KMS-11 (cell line): Measurements from ENCODE around the gene LGMN.

Experiments used
- H2AFZ ChIP-seq: fragments of 200-600 bp; sonication (generic); 2 replicates; pipeline ENCODE4 v1.6.1; 2016; ENCODE audit warnings: antibody characterized with exemption, mixed run types, low read depth
- H3K27ac ChIP-seq: fragments of 200-600 bp; sonication (generic); 2 replicates; pipeline ENCODE4 v1.6.1; 2016; ENCODE audit warnings: mild to moderate bottlenecking, mixed run types
- H3K27me3 ChIP-seq: fragments of 200-600 bp; sonication (generic); 2 replicates; pipeline ENCODE4 v1.6.1; 2017; ENCODE audit warnings: mild to moderate bottlenecking, low read depth, mixed run types, moderate library complexity; ENCODE audit not compliant: insufficient read depth
- H3K36me3 ChIP-seq: fragments of 200-600 bp; sonication (generic); 2 replicates; pipeline ENCODE4 v1.6.1; 2017; ENCODE audit warnings: mild to moderate bottlenecking, mixed run types; ENCODE audit not compliant: insufficient read depth
- H3K4me1 ChIP-seq: fragments of 200-600 bp; sonication (generic); 2 replicates; pipeline ENCODE4 v1.6.1; 2016; ENCODE audit warnings: mild to moderate bottlenecking, low read depth, mixed run types; ENCODE audit not compliant: poor library complexity, severe bottlenecking
- H3K4me2 ChIP-seq: fragments of 200-600 bp; sonication (generic); 2 replicates; pipeline ENCODE4 v1.7.0; 2016; ENCODE audit warnings: mild to moderate bottlenecking, mixed run types
- H3K4me3 ChIP-seq: fragments of 200-600 bp; sonication (generic); IDR thresholded peaks from 2 replicates; pipeline ENCODE4 v1.6.1; 2017; ENCODE audit warnings: low read depth, low read length, mixed read lengths; ENCODE audit not compliant: insufficient read depth
- H3K79me2 ChIP-seq: fragments of 200-600 bp; sonication (generic); 2 replicates; pipeline ENCODE4 v1.6.1; 2016; ENCODE audit warnings: low read depth, mixed run types; ENCODE audit not compliant: insufficient read depth
- H3K9ac ChIP-seq: fragments of 200-600 bp; sonication (generic); 2 replicates; pipeline ENCODE4 v1.6.1; 2016; ENCODE audit warnings: mild to moderate bottlenecking, mixed run types
- H4K20me1 ChIP-seq: fragments of 200-600 bp; sonication (generic); 2 replicates; pipeline ENCODE4 v1.6.1; 2016; ENCODE audit warnings: mild to moderate bottlenecking, mixed run types; ENCODE audit not compliant: insufficient read depth
- CTCF ChIP-seq: fragments of 200-600 bp; sonication (generic); conservative IDR thresholded peaks from 2 replicates; pipeline ENCODE4 v1.6.1; 2017; ENCODE audit warnings: low read depth, mild to moderate bottlenecking, antibody characterized with exemption, low read length, moderate library complexity, mixed read lengths

The LGMN gene

GRCh38 chr14:92686411-92686899 is 62.0 kb downstream of the LGMN start:
- Histone ChIP-seq H3K27ac (no peak overlapping the region), H3K4me3 (no peak overlapping the region), H4K20me1 (no peaks in the 10 kb centered on the region), H3K4me2 (no peak overlapping the region), H3K79me2 (no peaks in the 10 kb centered on the region), H3K27me3 (no peaks in the 10 kb centered on the region), H3K36me3 (no peaks in the 10 kb centered on the region), H2AFZ (no peak overlapping the region), H3K9ac (no peak overlapping the region), H3K4me1 (peaks cover 6% of the 10 kb centered on the region)
- no peak for TF ChIP-seq CTCF

GRCh38 chr14:92685784-92686355 is 62.6 kb downstream of the LGMN start:
- no peak overlapping the region for H3K4me2 ChIP-seq

GRCh38 chr14:92684801-92685560 is 63.4 kb downstream of the LGMN start:
- no peak overlapping the region for H2AFZ ChIP-seq
- no peak overlapping the region for H3K9ac ChIP-seq
- H3K27ac ChIP-seq: no peak overlapping the region
- H3K4me2 ChIP-seq: no peak overlapping the region
- no peaks in the 10 kb centered on the region for H3K36me3 ChIP-seq
- H3K4me1 ChIP-seq: peaks cover 9% of the 10 kb centered on the region
- no peaks in the 10 kb centered on the region for H4K20me1 ChIP-seq
- H3K27me3 ChIP-seq: no peaks in the 10 kb centered on the region
- no peak overlapping the region for H3K4me3 ChIP-seq
- no peak for TF ChIP-seq CTCF
- no peaks in the 10 kb centered on the region for H3K79me2 ChIP-seq

More at GRCh38 chr14:92685784-92686355, 62.6 kb downstream of the LGMN start:
- H2AFZ ChIP-seq: no peak overlapping the region
- no peaks in the 10 kb centered on the region for H3K79me2 ChIP-seq
- H3K27ac ChIP-seq: no peak overlapping the region
- H3K36me3 ChIP-seq: no peaks in the 10 kb centered on the region
- H4K20me1 ChIP-seq: no peaks in the 10 kb centered on the region
- no peak overlapping the region for H3K9ac ChIP-seq
- H3K4me3 ChIP-seq: no peak overlapping the region
- H3K4me1 ChIP-seq: peaks cover 11% of the 10 kb centered on the region
- no peaks in the 10 kb centered on the region for H3K27me3 ChIP-seq
- no peak for TF ChIP-seq CTCF

GRCh38 chr14:92683041-92683440 is 65.4 kb downstream of the LGMN start:
- Histone ChIP-seq H3K27me3 (no peaks in the 10 kb centered on the region), H4K20me1 (no peaks in the 10 kb centered on the region), H2AFZ (no peak overlapping the region), H3K4me1 (peaks cover 7% of the 10 kb centered on the region), H3K36me3 (no peaks in the 10 kb centered on the region), H3K79me2 (no peaks in the 10 kb centered on the region), H3K4me3 (no peak overlapping the region), H3K27ac (no peak overlapping the region), H3K4me2 (no peak overlapping the region), H3K9ac (no peak overlapping the region)
- no peak for TF ChIP-seq CTCF
